ENCODE measurements around the gene FLAD1. TPM values are rescaled to one million over a fixed set of nuclear protein-coding genes. Genes with fewer than 3 reads are reported as not detected.

Gene FLAD1
- total RNA-seq, 1 donor from 2014 or later = 31.2 TPM

GRCh38 chr1:155034318-155035208 is 51.4 kb downstream of the FLAD1 start:
- H3K9me3 ChIP-seq = no peaks in the 10 kb centered on the region
- H3K27me3 ChIP-seq = no peaks in the 10 kb centered on the region
- H3K4me3 ChIP-seq = no peak overlapping the region
- no peaks in the 10 kb centered on the region for H3K4me1 ChIP-seq
- no peak for TF ChIP-seq CTCF (IDR thresholded peaks at IDR 0.05)
- no peak for DNase-seq (ENCODE audit: low spot score in 2 of 2)
- intact Hi-C loops (cut with DNase I) = no loop called here
- no peaks in the 10 kb centered on the region for H3K36me3 ChIP-seq
- H3K27ac ChIP-seq = no peak overlapping the region

GRCh38 chr1:155035936-155036335 is 52.8 kb downstream of the FLAD1 start:
- intact Hi-C loops (cut with DNase I) = no loop called here
- Histone ChIP-seq H3K27me3 (no peaks in the 10 kb centered on the region), H3K36me3 (no peaks in the 10 kb centered on the region), H3K27ac (no peak overlapping the region), H3K4me1 (no peaks in the 10 kb centered on the region), H3K9me3 (no peaks in the 10 kb centered on the region), H3K4me3 (no peak overlapping the region)
- TF ChIP-seq CTCF (IDR thresholded peaks at IDR 0.05) = no peak
- DNase-seq (ENCODE audit: low spot score in 2 of 2) = no peak

GRCh38 chr1:155037043-155037442 is 53.9 kb downstream of the FLAD1 start:
- no peak for TF ChIP-seq CTCF (IDR thresholded peaks at IDR 0.05)
- H3K36me3 ChIP-seq = no peaks in the 10 kb centered on the region
- intact Hi-C loops (cut with DNase I) = no loop called here
- no peaks in the 10 kb centered on the region for H3K4me1 ChIP-seq
- no peaks in the 10 kb centered on the region for H3K9me3 ChIP-seq
- DNase-seq (ENCODE audit: low spot score in 2 of 2) = no peak
- H3K27ac ChIP-seq = no peak overlapping the region
- no peaks in the 10 kb centered on the region for H3K27me3 ChIP-seq
- H3K4me3 ChIP-seq = no peak overlapping the region

GRCh38 chr1:155037851-155038441 is 54.8 kb downstream of the FLAD1 start:
- no peaks in the 10 kb centered on the region for H3K36me3 ChIP-seq
- intact Hi-C loops (cut with DNase I) = no loop called here

GRCh38 chr1:155038602-155039307 is 55.6 kb downstream of the FLAD1 start:
- no peak overlapping the region for H3K27ac ChIP-seq
- no peaks in the 10 kb centered on the region for H3K9me3 ChIP-seq
- H3K27me3 ChIP-seq = no peaks in the 10 kb centered on the region
- no peak for TF ChIP-seq CTCF (IDR thresholded peaks at IDR 0.05)
- DNase-seq (ENCODE audit: low spot score in 2 of 2) = no peak
- intact Hi-C loops (cut with DNase I) = no loop called here
- H3K4me3 ChIP-seq = no peak overlapping the region
- no peaks in the 10 kb centered on the region for H3K36me3 ChIP-seq
- H3K4me1 ChIP-seq = no peaks in the 10 kb centered on the region

More at GRCh38 chr1:155037851-155038441, 54.8 kb downstream of the FLAD1 start:
- Histone ChIP-seq H3K4me1 (no peaks in the 10 kb centered on the region), H3K27me3 (no peaks in the 10 kb centered on the region), H3K4me3 (no peak overlapping the region), H3K27ac (no peak overlapping the region), H3K9me3 (no peaks in the 10 kb centered on the region)
- no peak for TF ChIP-seq CTCF (IDR thresholded peaks at IDR 0.05)
- DNase-seq (ENCODE audit: low spot score in 2 of 2) = no peak
